GM19035 (cell line): ENCODE measurements around the gene HHAT.
"Not testable (repeated sequence)": the region's sequence is repeated elsewhere in the genome, so short reads cannot be mapped to it uniquely, and the experiment has no call there.

Experiments used
- ATAC-seq: cut with Tn5 transposase; IDR thresholded peaks from one replicate; pipeline ENCODE4 v1.9.1; 2021; ENCODE audit not compliant: unreplicated experiment

The HHAT gene

DNA sequence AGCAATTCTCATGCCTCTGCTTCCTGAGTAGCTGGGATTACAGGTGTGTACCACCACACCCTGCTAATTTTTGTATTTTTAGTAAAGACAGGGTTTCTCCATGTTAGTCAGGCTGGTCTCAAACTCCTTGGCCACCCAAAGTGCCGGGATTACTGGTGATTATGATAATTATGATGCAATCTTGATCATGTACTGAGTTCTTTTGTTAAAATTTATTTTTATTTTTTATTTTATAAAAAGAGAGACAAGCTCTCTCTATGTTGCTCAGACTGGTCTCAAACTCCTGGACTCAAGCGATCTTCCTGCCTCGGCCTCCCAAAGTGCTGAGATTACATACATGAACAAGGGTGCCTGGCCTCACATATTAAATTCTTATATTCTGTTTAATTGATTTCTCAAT is 25.6 kb downstream of the HHAT start:
- ATAC-seq = not testable (repeated sequence)

DNA sequence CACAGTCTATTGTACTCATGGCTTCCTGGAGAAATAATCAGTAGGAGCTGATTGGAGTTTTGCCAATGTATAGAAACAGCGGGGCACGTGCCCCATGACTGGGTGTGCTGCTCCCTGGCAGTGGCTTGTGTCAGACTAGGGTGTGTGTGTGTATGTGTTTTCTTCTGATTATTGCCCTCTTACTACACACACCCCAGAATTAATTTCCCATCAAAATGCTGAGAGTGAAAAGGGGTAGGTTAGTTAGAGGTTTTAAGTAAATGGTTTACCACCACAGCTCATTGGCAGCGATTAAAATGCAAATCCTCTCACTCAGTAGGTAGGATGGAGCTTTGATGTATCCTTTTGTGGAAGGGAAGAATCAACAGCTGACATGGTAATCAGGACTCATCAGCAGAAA is 29.9 kb downstream of the HHAT start:
- no peak for ATAC-seq

GRCh38 chr1:210359255-210359654 is 30.6 kb downstream of the HHAT start:
- no peak for ATAC-seq

- no peak for ATAC-seq
Observed at GRCh38 chr1:210360852-210361477, 32.3 kb downstream of the HHAT start.

- ATAC-seq = no peak
Observed at GRCh38 chr1:210361665-210362064, 33.0 kb downstream of the HHAT start.

GRCh38 chr1:210362526-210362925 is 33.8 kb downstream of the HHAT start:
- no peak for ATAC-seq

GRCh38 chr1:210363119-210363518 is 34.4 kb downstream of the HHAT start:
- no peak for ATAC-seq

DNA sequence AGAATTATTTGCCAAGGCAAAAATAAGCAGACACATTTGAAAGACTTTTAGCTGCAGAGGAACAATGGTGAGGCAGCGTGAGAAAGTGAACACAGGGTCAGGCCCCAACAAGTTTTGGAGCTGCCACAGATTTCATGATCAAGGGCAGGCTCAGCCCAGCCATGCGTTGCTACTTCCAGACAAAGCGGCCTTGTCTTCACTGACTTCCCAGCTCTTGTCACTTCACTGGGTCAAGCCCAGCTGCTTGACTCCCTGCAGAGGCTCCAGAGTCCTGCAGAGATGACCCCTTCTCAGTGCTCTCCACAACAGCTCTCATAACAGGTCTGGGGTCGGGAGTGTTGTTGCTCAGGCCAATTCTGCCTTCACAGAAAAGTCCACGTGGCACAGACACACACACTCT is 35.8 kb downstream of the HHAT start:
- ATAC-seq = no peak

DNA sequence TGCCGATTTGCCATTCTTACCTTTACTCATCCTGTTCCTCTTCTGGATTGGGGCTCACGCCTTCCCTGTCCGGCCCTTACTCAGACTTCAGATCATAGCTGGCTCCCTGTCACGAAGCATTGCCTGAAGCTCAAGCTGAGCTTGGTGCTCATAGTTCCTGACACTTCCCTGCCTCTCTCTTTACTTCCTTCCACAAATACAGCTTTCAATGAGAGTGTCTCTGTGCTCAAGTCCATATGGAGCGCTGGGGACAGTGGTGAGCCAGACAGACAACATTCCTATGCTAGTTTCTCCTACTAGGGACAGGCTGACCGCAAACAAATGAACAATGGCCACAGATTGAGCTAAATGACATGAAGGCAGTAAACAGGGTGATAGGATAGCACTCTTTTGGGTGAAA is 38.1 kb downstream of the HHAT start:
- no peak for ATAC-seq

DNA sequence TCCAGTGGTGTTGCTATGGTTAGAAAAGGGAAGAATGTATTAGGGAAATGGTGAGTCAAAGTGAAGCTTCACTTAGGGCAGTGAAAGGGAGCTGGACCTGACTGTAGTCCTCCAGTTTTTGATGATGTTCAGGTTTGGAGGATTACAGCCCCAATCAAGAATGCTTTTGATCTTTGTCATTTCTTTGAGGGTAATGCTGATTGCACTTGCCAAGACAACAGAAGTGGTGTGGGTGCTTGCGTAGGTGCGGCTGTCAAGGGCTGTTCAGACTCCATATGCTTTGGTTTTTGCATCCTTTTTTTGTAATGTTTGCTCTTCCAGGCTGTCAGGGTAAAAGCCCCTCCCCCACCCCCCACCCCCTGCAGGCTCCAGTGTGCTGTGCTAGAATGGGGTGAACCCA is 38.9 kb downstream of the HHAT start:
- ATAC-seq = no peak

DNA sequence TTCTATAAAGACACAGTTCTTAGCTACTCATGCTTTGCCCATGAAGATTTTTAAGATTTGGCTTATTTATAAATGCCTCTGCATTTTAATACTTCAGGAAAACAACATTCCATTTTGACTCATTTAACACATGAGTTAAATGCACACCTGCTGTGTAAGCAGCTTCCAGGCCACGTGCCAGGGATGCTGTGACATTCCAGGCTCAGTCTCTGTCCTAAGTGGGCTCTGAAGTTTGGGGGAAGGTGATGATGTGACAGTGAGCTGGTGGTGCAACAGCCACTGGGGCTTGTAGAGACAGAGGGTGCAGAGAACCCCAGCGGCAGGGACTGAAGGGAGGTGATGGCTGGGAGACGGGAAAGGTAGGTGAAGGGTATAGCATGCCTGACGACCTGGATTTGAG is 40.7 kb downstream of the HHAT start:
- no peak for ATAC-seq

DNA sequence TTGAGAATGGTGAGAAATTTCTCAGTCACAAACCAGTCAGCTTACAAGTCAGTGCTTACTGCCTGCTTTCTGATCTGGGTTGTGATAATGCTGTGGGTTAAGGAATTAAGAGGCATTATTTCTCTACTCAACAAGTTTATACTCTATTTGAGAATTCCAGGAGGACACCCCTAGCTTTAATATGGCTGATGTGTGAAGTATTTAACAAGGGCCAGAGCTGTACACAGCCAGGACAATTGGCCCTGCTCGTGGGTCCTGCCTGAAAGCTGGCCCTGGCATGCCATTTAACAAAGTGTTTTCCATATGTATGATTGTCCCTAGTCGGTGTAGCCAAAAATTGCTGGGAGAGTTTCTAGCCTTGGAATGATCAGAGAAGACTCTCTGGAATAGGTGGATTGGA is 43.2 kb downstream of the HHAT start:
- ATAC-seq = no peak

DNA sequence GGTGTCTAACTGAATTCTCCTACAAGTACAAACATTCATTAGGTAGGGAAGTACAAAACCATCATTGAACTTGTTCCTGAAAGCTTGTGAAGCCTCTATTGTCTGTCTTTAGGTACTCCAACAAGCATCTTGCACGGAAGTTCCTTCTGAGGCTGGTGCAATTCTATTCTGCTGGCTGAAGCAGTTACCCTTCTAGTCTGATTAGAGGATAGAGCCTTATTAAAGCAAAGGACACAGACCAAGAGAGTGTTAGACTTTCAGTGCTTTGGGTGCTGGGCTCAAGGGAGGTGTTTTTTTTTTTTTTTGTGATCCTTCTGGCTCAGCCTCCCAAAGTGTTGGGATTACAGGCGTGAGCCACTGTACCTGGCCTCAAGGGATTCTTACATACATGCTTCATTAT is 43.8 kb downstream of the HHAT start:
- no peak for ATAC-seq

GRCh38 chr1:210372931-210373627 is 44.4 kb downstream of the HHAT start:
- ATAC-seq = no peak

DNA sequence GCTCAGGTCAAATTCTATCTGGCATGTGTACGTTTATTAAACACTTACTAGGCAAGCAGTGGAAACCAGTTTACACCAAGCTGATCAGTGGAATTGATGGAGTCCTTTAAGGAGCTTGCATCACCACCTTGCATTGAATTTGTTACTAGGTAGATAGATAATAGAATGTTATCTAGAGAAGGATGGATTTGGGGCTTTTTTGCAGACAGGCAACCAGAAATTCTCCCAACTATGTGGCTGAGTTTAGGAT is 44.9 kb downstream of the HHAT start:
- ATAC-seq = no peak

- ATAC-seq = peak; percentile 71
Observed at GRCh38 chr1:210373878-210374599, 45.3 kb downstream of the HHAT start.

GRCh38 chr1:210374600-210374953 is 45.9 kb downstream of the HHAT start:
- no peak for ATAC-seq

DNA sequence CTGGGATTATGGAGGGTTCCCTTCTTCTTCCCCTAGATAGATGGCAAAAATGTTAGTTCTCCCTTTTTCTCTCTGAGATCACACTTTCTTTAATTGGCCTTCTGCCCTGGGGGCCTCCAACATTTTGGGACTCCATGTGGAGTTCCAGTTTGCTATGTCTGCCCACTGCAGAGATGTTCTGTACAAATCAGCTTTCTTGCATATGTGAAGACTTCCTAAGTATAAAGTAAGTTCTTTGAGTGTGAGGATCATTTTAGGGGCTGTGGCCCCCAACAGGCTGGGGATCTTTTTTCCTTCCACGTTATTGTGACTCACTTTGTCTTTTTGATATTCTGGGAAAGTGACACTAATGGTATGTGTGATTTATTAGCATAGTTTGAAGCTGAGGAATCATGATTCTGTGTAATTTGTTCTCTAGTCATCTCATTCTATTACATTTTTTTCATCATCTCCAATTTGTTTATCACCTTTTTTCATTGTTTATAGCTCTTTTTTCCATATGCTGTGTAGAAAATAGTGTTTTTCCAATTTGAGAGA is 48.2 kb downstream of the HHAT start:
- no peak for ATAC-seq

DNA sequence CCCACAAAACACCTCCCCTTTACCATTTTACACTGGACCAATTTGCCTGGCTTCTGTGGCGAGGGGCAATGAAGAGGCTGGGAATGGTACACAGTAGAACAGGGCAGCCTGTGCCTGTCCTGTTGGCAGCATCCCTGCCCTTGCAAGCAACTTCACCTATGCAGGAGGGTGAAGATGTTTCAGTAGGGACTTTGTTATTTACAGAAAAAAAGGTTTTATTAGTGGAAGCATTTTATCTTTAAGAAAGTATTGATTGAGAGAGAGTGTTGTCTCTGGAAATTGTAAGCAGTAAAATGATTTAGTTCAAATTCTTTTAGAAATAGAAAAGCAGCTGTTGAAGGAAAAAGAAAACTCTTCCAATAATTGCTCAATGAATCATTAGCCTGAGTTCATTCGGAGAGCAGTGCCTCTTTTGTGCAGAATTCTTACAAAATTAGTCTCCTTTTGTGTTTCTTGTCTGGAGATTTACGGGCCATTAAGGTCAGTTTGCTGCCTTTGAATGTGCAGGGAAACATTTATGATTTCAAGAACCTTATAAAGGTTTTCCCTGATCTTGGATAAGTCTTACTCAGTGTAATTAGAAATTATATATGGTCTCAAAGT is 49.1 kb downstream of the HHAT start:
- no peak for ATAC-seq

- no peak for ATAC-seq
Observed at GRCh38 chr1:210378736-210379135, 50.0 kb downstream of the HHAT start.

DNA sequence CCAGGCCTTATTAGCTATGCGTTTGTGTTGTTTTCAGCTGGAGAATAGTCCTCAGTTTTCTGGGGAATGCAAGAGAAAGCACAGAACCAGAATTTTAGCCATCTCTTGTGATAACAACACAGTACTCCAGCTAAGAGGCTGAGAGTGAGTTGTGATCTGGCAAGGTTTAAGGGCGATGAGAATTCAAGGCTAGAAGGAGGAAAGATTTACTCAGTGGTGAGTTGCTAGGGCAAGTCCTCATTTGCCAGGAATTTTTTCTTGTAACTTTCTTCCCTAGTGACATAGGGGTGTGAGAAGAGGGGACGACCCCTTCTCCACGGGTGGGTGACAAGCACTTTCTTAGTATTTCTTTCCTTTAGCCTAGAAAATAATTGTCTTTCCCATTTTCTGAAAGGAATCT is 53.2 kb downstream of the HHAT start:
- ATAC-seq = no peak

DNA sequence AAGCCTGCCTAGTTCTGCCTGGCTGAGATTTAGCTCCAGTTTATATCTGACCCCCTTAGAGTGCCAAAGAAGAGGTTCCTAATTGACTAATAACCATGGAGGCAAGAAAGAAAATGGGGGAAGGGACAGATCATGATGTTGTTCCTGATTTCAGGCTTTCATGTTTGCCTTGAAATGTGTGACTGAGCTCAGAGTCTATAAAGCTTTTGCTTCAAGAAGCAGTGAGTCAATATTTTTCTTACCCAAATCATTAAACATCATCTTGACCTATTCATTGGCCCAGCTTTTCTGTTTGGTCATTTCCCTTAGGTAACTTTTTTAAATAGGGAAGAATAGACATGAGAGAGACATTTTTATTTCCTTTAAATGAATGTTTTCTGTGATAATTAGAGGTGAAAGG is 55.9 kb downstream of the HHAT start:
- ATAC-seq = no peak
